GM23248 (cell line): Measurements from ENCODE around the gene ST7.

Source experiments
- EZH2 ChIP-seq: fragments of 200-600 bp; sonication (generic); IDR thresholded peaks from 2 replicates; pipeline ENCODE4 v1.6.1; 2018; ENCODE audit warnings: antibody characterized with exemption, mild to moderate bottlenecking; ENCODE audit not compliant: insufficient read depth, poor library complexity, severe bottlenecking
- EZH2phosphoT487 ChIP-seq: fragments of 200-600 bp; sonication (generic); IDR thresholded peaks from 2 replicates; pipeline ENCODE4 v1.6.1; 2018; ENCODE audit warnings: antibody characterized with exemption, moderate library complexity, mild to moderate bottlenecking, low read depth; ENCODE audit not compliant: insufficient read depth

DNA sequence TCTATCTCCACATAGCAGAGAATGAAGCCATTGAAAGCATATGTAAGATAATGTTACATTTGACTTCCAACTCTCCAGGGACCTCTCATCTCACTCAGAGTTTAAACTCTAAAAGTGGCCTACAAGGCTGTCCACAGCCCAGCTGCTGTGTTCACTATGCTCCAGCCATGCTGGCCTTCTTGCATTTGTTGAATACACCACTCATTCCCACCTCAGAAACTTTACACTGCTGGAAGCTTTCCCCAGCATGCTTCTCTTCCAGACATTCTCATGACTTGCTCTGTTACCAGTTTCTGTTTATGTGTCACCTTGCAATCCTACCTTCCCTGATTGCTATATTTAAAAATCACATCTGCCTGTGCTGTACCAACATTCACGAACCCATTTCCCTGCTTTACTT is 202.4 kb downstream of the ST7 start:
- TF ChIP-seq EZH2 (no peak), EZH2phosphoT487 (no peak)
